GM23248 (cell line): Measurements from ENCODE around the gene NAA25. TPM values are rescaled to one million over a fixed set of nuclear protein-coding genes. Genes with fewer than 3 reads are reported as not detected.

Experiments used
- DNase-seq: peaks from one replicate; pipeline ENCODE4 v3.0.0-alpha.2; 2015
- H2AFZ ChIP-seq: fragments of 200-600 bp; sonication (generic); 2 replicates; pipeline ENCODE4 v1.6.1; 2016; ENCODE audit warnings: antibody characterized with exemption
- H3F3A ChIP-seq: fragments of 200-600 bp; sonication (generic); 2 replicates; pipeline ENCODE4 v1.6.1; 2016; ENCODE audit warnings: mild to moderate bottlenecking, antibody characterized with exemption, mixed run types; ENCODE audit not compliant: insufficient read depth
- H3K27ac ChIP-seq: fragments of 200-600 bp; sonication (generic); 2 replicates; pipeline ENCODE4 v1.5.1; 2016; ENCODE audit warnings: mild to moderate bottlenecking
- H3K27me3 ChIP-seq: fragments of 200-600 bp; sonication (generic); replicated peaks from 2 replicates; pipeline ENCODE4 v1.6.1; 2016; ENCODE audit warnings: mild to moderate bottlenecking; ENCODE audit not compliant: insufficient read depth
- H3K36me3 ChIP-seq: fragments of 200-600 bp; sonication (generic); 2 replicates; pipeline ENCODE4 v1.6.1; 2016; ENCODE audit warnings: low read depth, mild to moderate bottlenecking
- H3K4me1 ChIP-seq: fragments of 200-600 bp; sonication (generic); 2 replicates; pipeline ENCODE4 v1.6.1; 2016; ENCODE audit warnings: mild to moderate bottlenecking; ENCODE audit not compliant: insufficient read depth
- H3K4me2 ChIP-seq: fragments of 200-600 bp; sonication (generic); one replicate; pipeline ENCODE4 v1.6.1; 2016; ENCODE audit warnings: mild to moderate bottlenecking; ENCODE audit not compliant: unreplicated experiment
- H3K4me3 ChIP-seq: fragments of 200-600 bp; sonication (generic); 2 replicates; pipeline ENCODE4 v1.5.1; 2016; ENCODE audit warnings: mild to moderate bottlenecking
- H3K79me2 ChIP-seq: fragments of 200-600 bp; sonication (generic); 2 replicates; pipeline ENCODE4 v1.6.1; 2016; ENCODE audit warnings: mild to moderate bottlenecking; ENCODE audit not compliant: insufficient read depth
- H3K9ac ChIP-seq: fragments of 200-600 bp; sonication (generic); 2 replicates; pipeline ENCODE4 v1.6.1; 2016; ENCODE audit warnings: mild to moderate bottlenecking
- H3K9me2 ChIP-seq: fragments of 200-600 bp; sonication (generic); 2 replicates; pipeline ENCODE4 v1.6.1; 2016; ENCODE audit warnings: mixed run types, mild to moderate bottlenecking, moderate library complexity; ENCODE audit not compliant: insufficient read depth
- H3K9me3 ChIP-seq: fragments of 200-600 bp; sonication (generic); one replicate; pipeline ENCODE4 v1.6.1; 2017; ENCODE audit warnings: low read depth
- H4K20me1 ChIP-seq: fragments of 200-600 bp; sonication (generic); 2 replicates; pipeline ENCODE4 v1.6.0; 2016; ENCODE audit not compliant: insufficient read depth
- EZH2 ChIP-seq: fragments of 200-600 bp; sonication (generic); IDR thresholded peaks from 2 replicates; pipeline ENCODE4 v1.6.1; 2018; ENCODE audit warnings: antibody characterized with exemption, mild to moderate bottlenecking; ENCODE audit not compliant: insufficient read depth, poor library complexity, severe bottlenecking
- EZH2phosphoT487 ChIP-seq: fragments of 200-600 bp; sonication (generic); IDR thresholded peaks from 2 replicates; pipeline ENCODE4 v1.6.1; 2018; ENCODE audit warnings: antibody characterized with exemption, moderate library complexity, mild to moderate bottlenecking, low read depth; ENCODE audit not compliant: insufficient read depth
- WGBS, 2 experiments: methylation state at CpG; one replicate each; pipeline ENCODE4 v1.1.6; 2015 to 2017; ENCODE audit warnings: low lambda C conversion rate in 2 of 2, low coverage in 1 of 2; ENCODE audit errors: missing lambda C conversion rate in 2 of 2; 5-methylcytosine and 5-hydroxymethylcytosine counted together
- in situ Hi-C: fragments of 300-500 bp; cut with MboI; formaldehyde crosslinking; loops from 2 replicates; pipeline ENCODE4 v1.15.0; 2020
- polyA plus RNA-seq: library from polyadenylated mRNA; unstranded; fragments of >200 nt; fragmentation: Nextera tagmentation; extraction: Ambion mirVana; gene quantifications from 2 replicates; pipeline ENCODE4 v1.2.1, GENCODE V29; 2016
- total RNA-seq: library from RNA; depleted of rRNA; stranded (reverse); fragments of >200 nt; shearing (Covaris generic); gene quantifications from 2 replicates; pipeline ENCODE4 v1.2.3, GENCODE V29; 2014

NAA25 gene
- total and polyA plus RNA-seq, 2 experiments from 2014 or later: 15.2 to 16.1 TPM

DNA sequence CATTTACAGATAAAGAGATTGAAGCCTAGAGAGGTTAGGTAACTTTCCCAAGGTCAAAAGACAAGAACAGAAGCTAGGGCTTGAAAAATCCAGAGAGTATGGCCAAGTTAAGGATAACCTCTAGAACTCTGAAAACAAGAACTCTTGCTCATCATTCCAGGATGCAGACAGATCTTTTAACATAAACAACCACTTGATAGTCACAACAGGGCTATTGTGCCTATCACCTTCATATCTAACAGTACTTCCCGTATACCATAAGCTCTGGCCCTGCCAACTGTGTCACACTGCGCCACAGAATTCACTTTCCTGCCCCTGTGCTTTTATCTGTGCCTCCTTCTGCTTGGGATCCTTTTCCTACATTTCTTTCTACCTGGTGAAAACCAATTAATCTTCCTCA, 77.1 kb downstream of the NAA25 start:
- no peaks in the 10 kb centered on the region for H3K9me3 ChIP-seq
- H3K27ac ChIP-seq: no peak overlapping the region
- H3K4me1 ChIP-seq: no peaks in the 10 kb centered on the region
- H4K20me1 ChIP-seq: no peaks in the 10 kb centered on the region
- no peaks in the 10 kb centered on the region for H3K9me2 ChIP-seq
- in situ Hi-C loops: no loop called here
- peaks cover 9% of the 10 kb centered on the region; the same call in 1 of the 2 replicates for H3F3A ChIP-seq
- no peaks in the 10 kb centered on the region for H3K79me2 ChIP-seq
- H3K27me3 ChIP-seq: no peaks in the 10 kb centered on the region
- DNase-seq: no peak
- no peak overlapping the region for H3K9ac ChIP-seq
- no peak overlapping the region for H2AFZ ChIP-seq
- H3K4me3 ChIP-seq: no peak overlapping the region
- WGBS, 2 experiments: 95 to 100% methylated on average over 2 of the region's 2 CpGs
- no peak overlapping the region for H3K4me2 ChIP-seq
- peaks cover 65% of the 10 kb centered on the region for H3K36me3 ChIP-seq
- no peak for TF ChIP-seq EZH2phosphoT487
- TF ChIP-seq EZH2: no peak

DNA sequence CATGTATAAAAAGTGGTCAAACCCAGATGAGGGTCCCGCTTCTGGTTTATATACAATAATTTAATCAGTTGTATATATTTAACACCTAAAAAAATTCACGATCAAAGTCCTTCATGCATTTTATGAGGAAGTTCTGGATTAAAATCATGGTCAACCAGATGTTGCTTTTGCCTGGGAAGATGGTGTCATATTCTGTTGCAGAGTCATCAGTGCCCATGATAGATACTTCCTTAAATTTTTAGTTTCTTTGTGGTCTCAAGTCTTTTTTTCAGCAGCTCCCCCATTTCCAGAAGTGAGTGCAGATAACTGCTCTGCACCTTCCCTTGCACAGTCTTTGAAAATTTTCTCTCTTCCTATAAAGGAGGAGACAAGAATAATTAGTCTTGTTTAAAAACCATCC, 79.3 kb downstream of the NAA25 start:
- Histone ChIP-seq H3K4me2 (no peak overlapping the region), H3K4me3 (no peak overlapping the region), H3K79me2 (peaks cover 3% of the 10 kb centered on the region), H3F3A (peaks cover 21% of the 10 kb centered on the region; the same call in 1 of the 2 replicates), H3K36me3 (peaks cover 61% of the 10 kb centered on the region), H3K9me3 (no peaks in the 10 kb centered on the region), H3K9ac (no peak overlapping the region), H3K27me3 (no peaks in the 10 kb centered on the region), H3K4me1 (no peaks in the 10 kb centered on the region), H3K27ac (no peak overlapping the region), H4K20me1 (no peaks in the 10 kb centered on the region), H2AFZ (no peak overlapping the region), H3K9me2 (no peaks in the 10 kb centered on the region)
- DNase-seq: no peak
- WGBS, 2 experiments: 92 to 95% methylated on average over 2 of the region's 2 CpGs
- TF ChIP-seq EZH2phosphoT487 (no peak), EZH2 (no peak)
- in situ Hi-C loops: no loop called here

- H3K4me1 ChIP-seq: no peaks in the 10 kb centered on the region
- peaks cover 26% of the 10 kb centered on the region; the same call in 1 of the 2 replicates for H3F3A ChIP-seq
- no peak overlapping the region for H3K4me3 ChIP-seq
- no peak overlapping the region for H3K4me2 ChIP-seq
- no peaks in the 10 kb centered on the region for H4K20me1 ChIP-seq
- in situ Hi-C loops: no loop called here
- H3K9me2 ChIP-seq: no peaks in the 10 kb centered on the region
- no peaks in the 10 kb centered on the region for H3K9me3 ChIP-seq
- H3K36me3 ChIP-seq: peaks cover 53% of the 10 kb centered on the region
- WGBS, 2 experiments: 63 to 70% methylated on average over 4 of the region's 4 CpGs
- no peak overlapping the region for H3K9ac ChIP-seq
- H3K27ac ChIP-seq: no peak overlapping the region
- TF ChIP-seq EZH2phosphoT487 (no peak), EZH2 (no peak)
- H3K27me3 ChIP-seq: no peaks in the 10 kb centered on the region
- H3K79me2 ChIP-seq: peaks cover 37% of the 10 kb centered on the region
- H2AFZ ChIP-seq: no peak overlapping the region
- peak; percentile 12 for DNase-seq
Observed at GRCh38 chr12:112025808-112026375, 82.7 kb downstream of the NAA25 start.

- TF ChIP-seq EZH2phosphoT487 (no peak), EZH2 (no peak)
- H3K4me3 ChIP-seq: no peak overlapping the region
- H3K9me3 ChIP-seq: no peaks in the 10 kb centered on the region
- H3K4me1 ChIP-seq: peaks cover 12% of the 10 kb centered on the region
- H3F3A ChIP-seq: peaks cover 34% of the 10 kb centered on the region
- WGBS, 2 experiments: 97 to 99% methylated on average over 4 of the region's 4 CpGs
- peaks cover 37% of the 10 kb centered on the region for H3K36me3 ChIP-seq
- H3K79me2 ChIP-seq: peaks cover 56% of the 10 kb centered on the region
- H3K9me2 ChIP-seq: no peaks in the 10 kb centered on the region
- no peak overlapping the region for H3K27ac ChIP-seq
- H4K20me1 ChIP-seq: no peaks in the 10 kb centered on the region
- no peak overlapping the region for H2AFZ ChIP-seq
- in situ Hi-C loops: no loop called here
- H3K4me2 ChIP-seq: no peak overlapping the region
- no peak overlapping the region for H3K9ac ChIP-seq
- DNase-seq: no peak
- no peaks in the 10 kb centered on the region for H3K27me3 ChIP-seq
Observed at GRCh38 chr12:112023759-112024396, 84.7 kb downstream of the NAA25 start.
